GM18520 (cell line): Measurements from ENCODE around the gene WSCD2.

Experiments
- ATAC-seq: cut with Tn5 transposase; IDR thresholded peaks from one replicate; pipeline ENCODE4 v1.9.1; 2021; ENCODE audit not compliant: unreplicated experiment

WSCD2 gene

GRCh38 chr12:108260039-108260438 is 131.0 kb downstream of the WSCD2 start:
- ATAC-seq: no peak

- no peak for ATAC-seq
Observed at GRCh38 chr12:108260969-108261368, 131.9 kb downstream of the WSCD2 start.

GRCh38 chr12:108265505-108265904 is 136.4 kb downstream of the WSCD2 start:
- no peak for ATAC-seq

GRCh38 chr12:108266131-108266530 is 137.0 kb downstream of the WSCD2 start:
- ATAC-seq: no peak

- ATAC-seq: no peak
Observed at GRCh38 chr12:108267450-108267849, 138.4 kb downstream of the WSCD2 start.

DNA sequence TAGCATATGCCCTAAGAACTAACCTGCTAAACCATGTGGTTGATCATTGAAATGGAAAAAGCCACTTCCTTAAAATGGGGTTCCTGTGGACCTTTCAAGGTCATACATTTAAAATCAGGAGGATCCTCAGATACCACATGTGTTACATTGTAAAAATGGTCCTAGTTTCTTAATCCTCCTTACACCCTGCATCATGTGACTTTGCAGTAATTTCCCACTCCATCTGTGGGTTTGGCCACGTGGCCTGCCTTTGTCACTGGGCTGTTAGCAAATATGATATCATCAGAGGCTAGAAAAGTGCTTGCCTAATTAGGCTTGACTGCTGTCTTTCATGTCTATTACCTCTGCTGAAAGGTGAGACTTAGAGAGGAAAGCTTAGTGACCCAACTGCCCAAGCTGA is 139.3 kb downstream of the WSCD2 start:
- no peak for ATAC-seq

DNA sequence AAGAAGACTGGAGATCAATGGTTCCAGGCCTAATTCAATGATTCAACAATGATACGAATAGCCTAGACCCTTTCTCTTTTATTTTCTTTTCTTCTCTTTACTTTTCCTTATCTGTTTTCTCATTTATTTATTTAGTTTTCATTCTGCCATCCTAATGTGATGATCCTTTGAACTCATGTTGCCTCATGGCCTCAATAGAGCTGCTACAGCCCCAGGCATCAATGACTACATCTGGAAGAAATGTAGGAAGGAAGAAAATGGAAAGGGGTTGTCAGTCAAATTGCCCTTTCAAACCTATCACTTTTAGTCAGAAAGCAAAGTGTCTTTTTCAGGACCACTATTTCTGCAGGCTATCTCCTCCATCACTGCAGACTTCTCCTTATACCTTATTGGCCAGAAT is 140.1 kb downstream of the WSCD2 start:
- no peak for ATAC-seq

DNA sequence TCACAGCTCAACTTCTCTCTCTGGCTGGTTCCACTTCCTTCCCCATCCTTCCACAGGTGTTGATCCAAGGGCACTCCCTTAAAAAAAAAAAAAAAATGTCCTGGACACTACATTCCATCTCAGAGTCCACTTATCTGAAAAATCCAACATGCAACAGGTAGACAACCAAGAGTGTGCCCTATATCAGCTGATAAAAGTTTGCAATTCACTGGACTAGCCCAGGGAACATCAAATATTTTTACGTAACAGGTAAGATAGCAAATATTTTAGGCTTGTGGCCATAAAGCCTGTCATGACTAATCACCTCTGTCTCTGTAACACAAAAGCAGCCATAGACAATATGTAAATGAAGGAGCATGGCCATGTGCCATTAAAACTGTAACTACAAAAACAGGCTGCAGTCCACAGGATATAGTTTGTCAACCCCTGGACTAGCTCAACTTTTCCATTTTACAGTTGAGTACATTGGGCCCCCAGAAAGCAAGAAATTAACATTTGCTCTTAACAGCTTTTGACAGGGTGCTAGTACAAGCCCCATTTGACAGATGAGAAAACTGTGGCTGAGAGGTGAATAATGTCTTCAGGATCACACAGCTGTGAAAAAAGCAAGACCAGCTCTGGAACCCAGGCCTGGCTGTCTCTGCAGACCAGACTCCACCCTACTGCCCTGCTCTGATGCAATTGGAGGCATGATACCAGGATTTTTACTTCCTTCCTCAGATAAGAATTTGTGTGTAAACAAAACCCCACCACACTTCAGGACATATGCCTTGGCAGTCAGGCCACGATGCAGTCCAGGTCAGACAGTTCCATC is 141.2 kb downstream of the WSCD2 start:
- no peak for ATAC-seq

DNA sequence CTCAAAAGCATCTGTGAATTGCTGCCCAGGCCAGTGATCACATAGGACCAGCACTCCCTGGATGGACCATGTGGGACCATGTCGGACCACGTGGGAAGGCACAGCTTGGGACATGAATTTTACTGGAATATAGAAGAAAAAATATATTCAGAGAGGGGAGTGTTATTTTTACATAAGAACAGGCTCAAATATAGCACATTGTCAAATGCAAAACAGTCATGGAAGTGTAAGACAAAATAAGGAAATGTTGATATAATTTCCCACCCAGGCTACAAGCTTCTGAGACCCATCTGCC is 141.7 kb downstream of the WSCD2 start:
- ATAC-seq: no peak

DNA sequence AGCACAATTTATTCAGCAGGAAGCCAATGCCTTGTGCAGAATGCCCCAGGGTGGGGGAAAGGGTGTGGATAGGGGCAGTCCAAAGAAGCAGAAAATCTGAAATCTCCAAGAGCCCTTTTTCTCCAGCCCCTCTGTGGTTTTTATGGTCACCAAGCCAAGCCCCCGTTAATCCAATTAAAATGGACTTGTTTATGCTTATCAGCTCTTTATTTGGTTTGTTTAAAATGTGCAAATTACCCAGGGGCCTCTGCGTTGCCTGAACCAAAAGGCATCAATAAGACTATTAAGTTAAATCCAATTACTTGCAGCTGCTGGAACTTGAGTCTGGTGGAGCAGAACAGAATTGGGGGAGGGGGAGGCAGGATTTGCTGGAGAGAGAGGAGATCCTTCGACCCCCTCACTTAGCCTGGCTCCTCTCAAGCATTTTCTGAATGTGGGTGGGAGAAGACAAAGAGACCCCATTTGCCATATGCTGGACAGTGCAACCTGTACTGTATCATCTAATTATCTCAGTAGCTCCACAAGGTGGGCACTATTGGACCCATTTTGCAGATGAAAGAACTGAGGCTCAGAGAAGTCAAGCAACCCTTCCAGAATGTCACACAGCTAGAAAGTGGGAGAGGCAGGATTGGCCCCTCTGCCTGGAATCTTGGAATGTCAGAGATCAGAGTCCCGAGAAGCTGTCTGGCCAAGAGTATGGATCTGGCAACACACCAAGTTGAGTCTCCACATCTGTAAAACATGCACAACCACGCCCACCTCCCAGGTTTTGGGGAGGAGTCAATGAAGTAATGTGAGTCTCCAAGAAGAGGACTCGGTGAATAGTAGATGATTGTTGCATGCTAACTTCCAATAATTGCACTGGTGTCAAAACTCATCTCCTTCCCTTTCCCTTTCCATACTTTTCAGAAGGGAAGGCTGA is 143.1 kb downstream of the WSCD2 start:
- ATAC-seq: no peak

- no peak for ATAC-seq
Observed at GRCh38 chr12:108273217-108273616, 144.1 kb downstream of the WSCD2 start.

GRCh38 chr12:108277613-108278012 is 148.5 kb downstream of the WSCD2 start:
- ATAC-seq: no peak

- no peak for ATAC-seq
Observed at GRCh38 chr12:108282160-108282559, 153.1 kb downstream of the WSCD2 start.

- no peak for ATAC-seq
Observed at GRCh38 chr12:108282676-108283075, 153.6 kb downstream of the WSCD2 start.

DNA sequence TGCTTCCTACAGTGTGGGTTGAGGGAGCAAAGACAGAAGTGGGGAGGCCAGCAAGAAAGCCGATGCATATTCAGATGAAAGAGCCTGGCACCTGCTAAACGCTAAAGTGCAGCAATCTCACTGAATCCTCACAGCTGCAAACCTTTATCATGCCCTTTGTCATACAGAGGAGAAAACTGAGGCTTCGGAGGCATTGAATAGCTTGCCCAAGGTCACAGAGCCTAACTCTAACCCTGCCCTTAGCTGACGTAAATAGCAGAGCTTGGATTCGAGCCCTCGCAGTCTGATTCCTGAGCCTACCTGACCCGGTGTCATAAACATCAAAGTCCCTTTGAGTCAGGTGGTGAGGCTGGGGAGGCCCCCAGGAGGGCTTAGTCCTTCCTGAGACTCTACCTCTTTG is 155.1 kb downstream of the WSCD2 start:
- ATAC-seq: no peak

DNA sequence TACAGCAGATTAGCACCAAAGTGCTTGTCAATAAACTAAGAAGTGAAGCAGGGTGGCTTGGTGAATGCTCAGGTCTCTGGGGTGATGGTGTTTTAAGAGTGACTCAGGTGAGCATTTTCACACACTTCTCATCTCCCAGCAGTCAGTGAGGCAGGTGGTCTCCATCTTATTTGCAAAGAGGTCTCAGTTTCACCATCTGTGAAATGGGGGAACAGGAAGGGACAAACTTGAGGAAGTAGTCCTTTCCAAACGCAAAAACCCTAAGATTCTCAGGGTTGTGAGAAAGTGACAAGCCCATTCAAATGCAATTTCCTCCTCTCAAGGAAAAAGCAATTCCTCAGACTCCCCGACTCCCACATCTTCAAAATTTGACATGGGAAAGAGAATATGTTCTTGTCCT is 155.9 kb downstream of the WSCD2 start:
- no peak for ATAC-seq

DNA sequence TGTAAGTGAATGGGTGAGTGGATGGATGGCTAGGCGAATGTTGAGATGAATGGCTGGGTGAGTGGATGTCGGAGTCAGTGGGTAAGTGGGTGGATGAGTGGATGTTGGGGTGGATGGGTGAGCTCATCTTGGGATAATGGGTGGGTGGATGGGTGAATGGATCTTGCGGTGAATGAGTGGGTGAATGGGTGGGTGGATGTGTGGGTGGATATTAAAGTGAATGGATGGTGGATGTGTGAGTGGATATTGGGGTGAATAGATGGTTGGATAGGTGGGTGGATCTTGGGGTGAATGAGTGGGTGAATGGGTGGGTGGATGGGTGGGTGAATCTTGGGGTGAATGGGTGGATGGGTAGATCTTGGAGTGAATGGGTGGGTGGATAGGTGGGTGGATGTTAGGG is 158.1 kb downstream of the WSCD2 start:
- no peak for ATAC-seq

GRCh38 chr12:108289350-108290161 is 160.5 kb downstream of the WSCD2 start:
- ATAC-seq: no peak

DNA sequence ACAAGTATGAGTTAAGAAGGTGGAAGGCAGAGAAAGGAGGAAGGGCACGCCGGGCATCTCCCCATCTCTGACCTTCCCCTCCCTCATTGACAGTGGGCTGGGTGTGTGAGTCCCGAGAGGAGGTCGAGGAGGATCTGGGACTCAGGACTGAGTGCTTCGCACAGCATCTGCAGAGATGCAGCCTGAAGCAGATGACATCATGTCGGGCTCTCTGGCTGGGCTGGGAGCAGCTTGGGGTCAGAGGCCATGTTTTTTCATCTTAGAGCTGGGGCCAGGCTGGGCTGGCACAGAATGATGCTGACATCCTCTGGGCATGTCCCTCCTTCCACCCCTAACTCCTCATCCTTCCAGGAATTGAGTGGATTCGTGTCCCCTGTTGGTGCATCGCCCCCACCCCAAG is 166.6 kb downstream of the WSCD2 start:
- ATAC-seq: no peak

- ATAC-seq: no peak
Observed at GRCh38 chr12:108296945-108297344, 167.9 kb downstream of the WSCD2 start.

GRCh38 chr12:108297424-108297823 is 168.3 kb downstream of the WSCD2 start:
- no peak for ATAC-seq
